Subcutaneous abdominal adipose tissue (tissue), 5 donors: ENCODE measurements around the gene OSER1.

Experiments used
- H3K27ac ChIP-seq: one replicate; pipeline ENCODE4 v1.7.0; 2013; ENCODE audit warnings: low read depth, mild to moderate bottlenecking, inconsistent platforms, low read length, moderate library complexity
- H3K27me3 ChIP-seq, 5 donors: one replicate each; pipeline ENCODE4 v1.7.0; 2013; ENCODE audit warnings: low read length in 5 of 5, inconsistent platforms in 1 of 5; ENCODE audit not compliant: control insufficient read depth in 5 of 5, insufficient read depth in 4 of 5
- H3K36me3 ChIP-seq, 5 donors: one replicate each; pipeline ENCODE4 v1.7.0; 2013; ENCODE audit warnings: low read length in 5 of 5; ENCODE audit not compliant: control insufficient read depth in 5 of 5, insufficient read depth in 5 of 5
- H3K4me1 ChIP-seq, 5 donors: one replicate each; pipeline ENCODE4 v1.7.0; 2013; ENCODE audit warnings: low read length in 5 of 5, mild to moderate bottlenecking in 3 of 5, moderate library complexity in 1 of 5; ENCODE audit not compliant: control insufficient read depth in 5 of 5, insufficient read depth in 5 of 5
- H3K4me3 ChIP-seq, 5 donors: one replicate each; pipeline ENCODE4 v1.7.0; 2013; ENCODE audit warnings: low read length in 5 of 5, low read depth in 1 of 5
- H3K9ac ChIP-seq, 5 donors: one replicate each; pipeline ENCODE4 v1.7.0; 2013; ENCODE audit warnings: low read length in 5 of 5, mild to moderate bottlenecking in 4 of 5, moderate library complexity in 3 of 5
- H3K9me3 ChIP-seq, 5 donors: one replicate each; pipeline ENCODE4 v1.7.0; 2013; ENCODE audit warnings: low read length in 5 of 5; ENCODE audit not compliant: control insufficient read depth in 5 of 5
- donor health status: healthy.
- donor health status: healthy.
- donor health status: healthy.
- donor health status: healthy.
- donor health status: healthy.

The OSER1 gene

GRCh38 chr20:44217342-44218092, 6.9 kb upstream of the OSER1 start:
- Histone ChIP-seq H3K36me3 (peaks cover 0 to 10% (median 5%) of the 10 kb centered on the region in 5 donors), H3K9ac (peak overlapping the region in 1 of 5 donors; percentile 4), H3K4me1 (no peaks in the 10 kb centered on the region), H3K9me3 (no peaks in the 10 kb centered on the region), H3K27me3 (no peaks in the 10 kb centered on the region), H3K27ac (no peak overlapping the region), H3K4me3 (no peak overlapping the region)

- Histone ChIP-seq H3K9me3 (no peaks in the 10 kb centered on the region), H3K27me3 (no peaks in the 10 kb centered on the region), H3K27ac (no peak overlapping the region), H3K4me1 (peaks cover 0 to 14% (median 12%) of the 10 kb centered on the region in 5 donors), H3K36me3 (peaks cover 0 to 7% (median 5%) of the 10 kb centered on the region in 5 donors), H3K4me3 (no peak overlapping the region), H3K9ac (no peak overlapping the region)
Observed at GRCh38 chr20:44215125-44215524, 4.6 kb upstream of the OSER1 start.

GRCh38 chr20:44212792-44213191, 2.2 kb upstream of the OSER1 start:
- no peak overlapping the region for H3K27ac ChIP-seq
- H3K27me3 ChIP-seq = no peaks in the 10 kb centered on the region
- H3K9me3 ChIP-seq = no peaks in the 10 kb centered on the region
- peak overlapping the region in 1 of 5 donors; percentile 18 for H3K9ac ChIP-seq
- peaks cover 0 to 35% (median 34%) of the 10 kb centered on the region in 5 donors for H3K4me1 ChIP-seq
- peaks cover 0 to 7% (median 3%) of the 10 kb centered on the region in 5 donors for H3K36me3 ChIP-seq
- no peak overlapping the region for H3K4me3 ChIP-seq

GRCh38 chr20:44211177-44212039, 837 bp upstream of the OSER1 start:
- Histone ChIP-seq H3K9ac (peak overlapping the region; percentile 69 to 87 (median 85)), H3K27me3 (no peaks in the 10 kb centered on the region), H3K27ac (peak overlapping the region; percentile 96), H3K4me3 (peak overlapping the region; percentile 87 to 98 (median 90)), H3K36me3 (peaks cover under 1 to 5% (median 2%) of the 10 kb centered on the region in 5 donors), H3K9me3 (no peaks in the 10 kb centered on the region), H3K4me1 (peaks cover 0 to 41% (median 40%) of the 10 kb centered on the region in 5 donors)

- Histone ChIP-seq H3K9me3 (no peaks in the 10 kb centered on the region), H3K4me3 (peak overlapping the region; percentile 82 to 98 (median 89)), H3K36me3 (peaks cover 4 to 9% (median 6%) of the 10 kb centered on the region in 5 donors), H3K9ac (peak overlapping the region; percentile 57 to 99 (median 99)), H3K27me3 (no peaks in the 10 kb centered on the region), H3K4me1 (peaks cover 0 to 45% (median 40%) of the 10 kb centered on the region in 5 donors), H3K27ac (peak overlapping the region; percentile 96)
Observed at GRCh38 chr20:44209686-44210405, 725 bp downstream of the OSER1 start.

GRCh38 chr20:44208770-44209169, 1.8 kb downstream of the OSER1 start:
- Histone ChIP-seq H3K36me3 (peaks cover 4 to 14% (median 11%) of the 10 kb centered on the region in 5 donors), H3K27ac (peak overlapping the region; percentile 96), H3K4me1 (peaks cover 0 to 55% (median 43%) of the 10 kb centered on the region in 5 donors), H3K9me3 (no peaks in the 10 kb centered on the region), H3K27me3 (no peaks in the 10 kb centered on the region), H3K4me3 (peak overlapping the region; percentile 82 to 98 (median 89)), H3K9ac (peak overlapping the region in 4 of 5 donors; percentile 98 to 99 (median 99))

GRCh38 chr20:44208165-44208564, 2.4 kb downstream of the OSER1 start:
- peak overlapping the region in 3 of 5 donors; percentile 10 to 99 (median 26) for H3K9ac ChIP-seq
- peaks cover 0 to 61% (median 45%) of the 10 kb centered on the region in 5 donors for H3K4me1 ChIP-seq
- peak overlapping the region in 3 of 5 donors; percentile 9 to 98 (median 89) for H3K4me3 ChIP-seq
- no peaks in the 10 kb centered on the region for H3K27me3 ChIP-seq
- H3K9me3 ChIP-seq = no peaks in the 10 kb centered on the region
- peak overlapping the region; percentile 96 for H3K27ac ChIP-seq
- peaks cover 4 to 14% (median 11%) of the 10 kb centered on the region in 5 donors for H3K36me3 ChIP-seq

DNA sequence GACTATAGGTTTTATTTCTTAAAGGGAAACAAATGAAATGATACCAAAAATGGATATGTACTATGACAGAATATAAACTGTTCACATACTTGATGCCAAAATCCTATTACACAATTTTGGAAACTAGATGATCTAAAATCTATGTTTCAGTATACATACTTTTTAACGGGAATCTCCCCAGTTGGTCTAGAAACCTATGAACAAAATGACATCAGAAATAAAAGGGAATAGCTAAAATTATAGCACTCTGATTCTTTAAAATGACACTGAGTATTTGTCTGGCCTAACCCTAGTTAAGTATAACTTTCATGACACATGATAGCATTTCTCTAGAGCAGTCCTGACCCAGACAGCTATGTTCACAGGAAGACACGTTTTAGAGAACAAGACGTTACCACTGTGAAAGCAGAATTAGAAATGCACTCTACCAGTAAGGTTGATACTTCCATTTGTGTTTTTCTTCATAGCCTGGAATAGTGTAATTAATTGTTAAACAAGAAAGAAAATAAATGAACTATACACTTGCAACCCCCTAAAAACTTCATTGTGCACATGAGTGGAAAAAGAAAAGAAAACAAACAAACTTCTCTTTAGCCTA, 3.3 kb downstream of the OSER1 start:
- H3K4me1 ChIP-seq = peaks cover 0 to 62% (median 46%) of the 10 kb centered on the region in 5 donors
- H3K9me3 ChIP-seq = no peaks in the 10 kb centered on the region
- no peak overlapping the region for H3K4me3 ChIP-seq
- peaks cover 8 to 20% (median 17%) of the 10 kb centered on the region in 5 donors for H3K36me3 ChIP-seq
- no peaks in the 10 kb centered on the region for H3K27me3 ChIP-seq
- peak overlapping the region in 1 of 5 donors; percentile 58 for H3K9ac ChIP-seq
- H3K27ac ChIP-seq = peak overlapping the region; percentile 61

GRCh38 chr20:44206132-44206531, 4.4 kb downstream of the OSER1 start:
- no peak overlapping the region for H3K9ac ChIP-seq
- peaks cover 0 to 52% (median 36%) of the 10 kb centered on the region in 5 donors for H3K4me1 ChIP-seq
- H3K27me3 ChIP-seq = no peaks in the 10 kb centered on the region
- H3K4me3 ChIP-seq = no peak overlapping the region
- H3K36me3 ChIP-seq = peaks cover 15 to 31% (median 23%) of the 10 kb centered on the region in 5 donors
- H3K27ac ChIP-seq = no peak overlapping the region
- no peaks in the 10 kb centered on the region for H3K9me3 ChIP-seq
